ENCODE measurements around the gene ATF5. TPM values are rescaled to one million over a fixed set of nuclear protein-coding genes. Genes with fewer than 3 reads are reported as not detected.

ATF5 gene
- total RNA-seq, 1 experiment from 2014 or later = 12.4 TPM

DNA sequence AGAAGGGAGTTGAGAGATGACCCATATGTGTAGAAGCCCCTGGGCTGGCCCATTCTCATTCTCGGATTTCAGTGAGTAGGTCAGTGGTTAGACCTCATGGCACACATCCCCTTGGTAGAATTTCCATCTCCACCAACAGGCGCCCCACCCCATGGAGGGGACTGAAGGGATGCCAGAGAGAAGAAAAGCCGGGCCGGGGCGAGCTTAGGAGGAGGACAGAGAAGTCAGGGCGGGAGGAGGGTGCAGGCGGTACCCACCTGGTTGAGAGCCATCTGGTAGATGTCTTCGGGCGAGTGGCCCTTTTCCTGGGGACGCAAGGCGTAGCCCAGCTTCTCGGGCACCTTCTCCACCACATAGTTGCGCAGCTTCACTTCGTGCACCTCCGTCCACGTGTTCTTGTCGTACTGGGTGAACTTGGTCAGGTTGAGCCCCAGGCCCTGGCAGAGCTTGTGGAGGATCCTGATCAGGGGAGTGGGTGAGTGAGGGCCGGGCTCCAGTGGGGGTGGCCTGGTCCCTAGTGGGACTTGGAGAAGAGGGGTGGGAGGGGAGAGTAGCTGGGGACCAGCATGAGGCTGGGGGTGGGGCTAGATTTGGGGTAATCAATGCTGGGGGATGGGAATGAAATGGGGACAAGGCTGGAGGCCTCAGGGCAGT is 34.9 kb upstream of the ATF5 start:
- in situ Hi-C loops (cut with HindIII; ENCODE audit: low sequenced_read_pairs) = no loop called here
- DNase-seq (ENCODE audit: low spot score) = no peak

DNA sequence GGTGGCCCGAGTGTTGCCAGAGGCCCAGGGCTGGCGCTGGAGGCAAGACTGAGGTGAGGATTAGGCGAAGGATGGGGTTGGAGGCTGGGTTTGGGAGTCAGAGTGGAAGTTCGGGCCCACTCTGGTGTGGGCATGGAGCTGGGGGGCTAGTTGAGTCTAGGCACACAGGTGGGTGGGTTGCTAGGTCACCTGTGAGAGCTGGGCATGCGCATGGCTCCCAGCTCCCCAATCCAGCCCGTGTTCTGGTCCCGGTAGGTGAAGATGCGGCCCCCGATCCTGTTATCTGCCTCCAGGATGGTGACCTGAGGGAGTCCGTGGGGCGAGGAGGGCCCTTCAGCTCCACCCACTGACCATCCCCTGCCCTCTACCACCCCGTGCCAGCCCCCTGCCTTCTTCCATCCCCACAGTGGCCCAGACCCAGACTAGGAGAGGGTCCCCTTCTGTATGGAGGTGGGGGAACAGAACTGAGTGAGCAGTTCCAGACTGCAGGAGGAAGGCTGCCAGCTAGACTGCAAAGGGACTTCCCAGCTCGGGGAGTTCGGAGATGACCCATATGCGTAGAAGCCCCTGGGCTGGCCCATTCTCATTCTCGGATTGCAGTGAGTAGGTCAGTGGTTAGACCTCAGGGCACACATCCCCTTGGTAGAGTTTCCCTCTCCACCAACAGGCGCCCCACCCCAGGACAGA is 34.0 kb upstream of the ATF5 start:
- in situ Hi-C loops (cut with HindIII; ENCODE audit: low sequenced_read_pairs) = no loop called here
- no peak for DNase-seq (ENCODE audit: low spot score)

DNA sequence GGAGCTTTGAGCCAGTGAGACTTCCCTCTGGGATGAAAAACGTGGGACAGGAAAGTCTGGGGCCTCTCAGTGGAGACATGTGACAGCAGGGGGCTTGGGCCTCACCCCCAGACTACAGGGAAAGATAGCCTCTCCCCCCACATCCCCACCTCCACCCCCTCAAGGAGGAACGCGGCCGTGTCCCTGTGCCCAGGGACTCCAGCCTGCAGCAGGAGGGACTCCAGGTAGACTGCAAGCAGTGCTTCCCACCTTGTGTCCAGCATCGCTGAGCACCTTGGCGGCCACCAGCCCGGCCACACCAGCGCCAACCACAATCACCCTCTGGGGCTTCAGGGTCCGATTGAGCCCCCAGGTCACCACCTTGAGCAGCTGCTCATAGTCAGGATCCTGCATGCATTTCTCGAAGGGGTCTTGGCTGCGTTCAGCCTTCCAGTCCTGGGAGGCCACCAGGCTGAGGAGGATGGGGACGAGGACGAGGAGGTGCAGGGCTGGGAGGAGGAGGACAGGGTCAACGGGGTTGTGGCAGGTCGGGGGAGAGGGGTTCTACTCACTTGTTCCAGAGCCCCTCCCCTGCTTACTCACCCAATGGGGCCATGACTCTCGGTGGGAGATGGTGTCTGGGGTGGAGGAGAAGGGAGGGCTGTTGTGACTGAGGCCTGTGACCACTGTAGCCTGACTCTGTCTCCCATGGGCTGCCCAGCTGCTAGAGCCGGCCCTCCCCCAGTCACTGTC is 33.3 kb upstream of the ATF5 start:
- in situ Hi-C loops (cut with HindIII; ENCODE audit: low sequenced_read_pairs) = no loop called here
- DNase-seq (ENCODE audit: low spot score) = no peak

DNA sequence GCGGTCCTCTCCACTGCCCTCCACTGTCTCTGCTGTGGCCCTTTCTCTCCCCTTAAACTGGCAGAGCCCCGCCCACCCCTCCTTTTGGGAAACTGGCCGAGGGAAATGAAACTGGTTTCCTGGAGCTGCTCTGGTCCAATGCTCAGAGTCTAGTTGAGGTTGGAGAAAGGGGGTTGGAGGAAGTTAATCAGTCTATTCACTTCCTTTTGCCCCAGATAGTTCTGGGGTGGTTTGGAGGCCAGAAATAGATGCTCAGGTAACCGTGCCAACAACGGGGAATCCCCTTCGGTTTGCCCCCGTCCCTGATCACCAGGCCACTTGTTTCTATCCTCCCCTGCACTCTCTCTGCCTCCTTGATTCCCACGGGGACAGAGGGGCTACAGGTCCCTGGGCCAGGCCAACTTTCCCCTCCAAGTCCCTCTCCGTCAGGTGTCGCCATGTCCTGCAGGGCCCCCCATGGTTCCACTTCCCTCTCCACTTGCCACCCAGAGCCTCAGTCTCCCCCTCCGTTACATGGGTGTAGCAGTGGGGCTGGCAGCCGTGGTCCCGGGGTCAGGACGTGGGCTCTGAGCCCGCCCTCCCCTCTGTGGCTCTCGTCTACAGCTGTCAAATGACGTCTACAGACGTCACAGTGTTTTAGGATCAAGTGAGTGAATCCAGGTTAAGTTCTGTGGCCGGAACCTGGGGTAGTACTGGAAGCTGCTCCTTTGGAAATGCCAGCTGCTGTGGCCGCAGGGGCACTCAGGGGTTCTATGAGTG is 32.0 kb upstream of the ATF5 start, which contains the start of gene IL4I1:
IL4I1 (minus strand) TSS at position 25 of the 759 bp plus-strand sequence. CDS start 727 bp downstream, outside the sequence.
- in situ Hi-C loops (cut with HindIII; ENCODE audit: low sequenced_read_pairs) = no loop called here
- DNase-seq (ENCODE audit: low spot score) = no peak

DNA sequence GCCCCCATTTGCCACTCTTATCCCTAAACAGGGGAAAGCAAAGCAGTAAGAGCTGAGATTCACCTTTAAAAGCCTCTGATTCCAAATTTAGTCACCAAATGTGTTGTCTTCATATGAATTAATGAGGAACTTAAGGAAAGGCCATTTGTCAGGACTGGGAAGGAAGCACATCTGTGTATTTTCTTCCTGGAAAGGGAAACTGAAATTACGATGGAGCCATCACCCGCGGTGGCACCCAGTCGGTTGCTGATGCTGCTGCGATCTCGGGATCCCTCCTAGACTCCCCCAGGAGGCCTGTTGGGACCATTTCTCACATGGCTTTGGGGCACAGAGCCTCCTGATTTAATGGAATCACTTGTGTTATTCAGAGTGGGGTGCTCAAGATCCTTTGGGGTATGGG is 24.9 kb upstream of the ATF5 start:
- in situ Hi-C loops (cut with HindIII; ENCODE audit: low sequenced_read_pairs) = no loop called here
- DNase-seq (ENCODE audit: low spot score) = no peak

DNA sequence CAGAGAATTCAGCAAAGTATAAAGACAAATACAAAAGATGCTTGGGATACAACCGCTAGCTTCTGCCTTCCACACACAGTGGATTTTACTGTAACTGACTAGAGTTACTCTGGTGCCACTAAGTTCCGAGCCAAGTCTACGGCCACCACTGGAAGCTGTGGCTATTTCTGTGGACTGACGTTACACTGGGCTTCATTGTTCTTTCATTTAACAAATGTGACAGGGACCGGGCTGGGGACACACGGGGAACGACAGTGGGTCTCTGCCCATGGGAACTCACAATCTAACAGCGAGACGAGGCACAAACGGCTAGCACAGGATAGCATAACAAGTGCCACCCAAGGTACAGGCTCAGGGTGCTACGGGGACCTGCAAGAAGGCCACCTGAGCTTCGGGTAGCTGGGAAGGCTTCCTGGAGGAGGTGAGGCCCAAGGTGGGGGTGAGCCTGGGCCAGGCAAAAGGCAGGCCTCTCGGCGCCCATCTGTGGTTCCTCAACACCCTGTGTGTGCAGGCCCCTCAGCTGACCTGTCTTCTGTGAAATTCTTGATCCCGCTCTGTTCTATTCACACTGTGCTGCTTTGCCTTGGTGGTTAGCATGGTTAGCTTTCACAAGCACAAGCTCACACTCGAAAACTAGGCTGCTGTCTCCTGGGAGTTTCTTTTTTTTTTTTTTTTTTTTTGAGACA is 22.0 kb upstream of the ATF5 start:
- in situ Hi-C loops (cut with HindIII; ENCODE audit: low sequenced_read_pairs) = no loop called here

DNA sequence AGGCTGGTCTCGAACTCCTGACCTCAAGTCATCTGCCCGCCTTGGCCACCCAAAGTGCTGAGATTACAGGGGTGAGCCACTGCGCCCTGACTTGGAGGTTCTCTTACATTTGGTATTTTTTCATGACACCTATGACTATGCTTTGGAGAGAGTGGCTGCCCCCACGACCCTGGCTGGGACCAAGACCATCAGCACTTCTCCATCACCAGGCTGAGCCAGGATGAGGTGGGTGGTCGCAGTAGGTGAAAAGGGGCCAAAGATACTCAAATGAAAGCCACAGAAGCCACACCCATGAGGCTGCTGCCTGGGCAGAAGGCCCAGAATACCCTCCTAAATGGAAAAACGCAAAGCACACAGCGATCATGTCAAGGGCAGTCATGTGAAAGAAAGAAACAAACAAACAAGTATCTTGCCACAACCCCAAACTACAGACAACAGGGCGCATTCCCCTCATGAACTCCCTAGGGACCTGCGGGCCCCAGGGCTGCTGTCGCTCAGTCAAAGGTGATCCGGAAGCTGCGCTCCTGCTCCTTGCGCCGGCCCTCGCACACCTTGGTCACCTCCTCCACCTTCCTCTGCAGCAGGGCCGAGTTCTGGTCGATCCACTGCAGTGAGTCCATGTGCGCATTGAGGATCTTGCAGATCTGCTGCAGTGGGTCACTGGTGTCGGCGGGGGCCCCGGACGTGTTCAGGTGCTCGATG is 21.1 kb upstream of the ATF5 start:
- in situ Hi-C loops (cut with HindIII; ENCODE audit: low sequenced_read_pairs) = no loop called here

More for the DNA sequence above, 22.0 kb upstream of the ATF5 start:
- no peak for DNase-seq (ENCODE audit: low spot score)

DNA sequence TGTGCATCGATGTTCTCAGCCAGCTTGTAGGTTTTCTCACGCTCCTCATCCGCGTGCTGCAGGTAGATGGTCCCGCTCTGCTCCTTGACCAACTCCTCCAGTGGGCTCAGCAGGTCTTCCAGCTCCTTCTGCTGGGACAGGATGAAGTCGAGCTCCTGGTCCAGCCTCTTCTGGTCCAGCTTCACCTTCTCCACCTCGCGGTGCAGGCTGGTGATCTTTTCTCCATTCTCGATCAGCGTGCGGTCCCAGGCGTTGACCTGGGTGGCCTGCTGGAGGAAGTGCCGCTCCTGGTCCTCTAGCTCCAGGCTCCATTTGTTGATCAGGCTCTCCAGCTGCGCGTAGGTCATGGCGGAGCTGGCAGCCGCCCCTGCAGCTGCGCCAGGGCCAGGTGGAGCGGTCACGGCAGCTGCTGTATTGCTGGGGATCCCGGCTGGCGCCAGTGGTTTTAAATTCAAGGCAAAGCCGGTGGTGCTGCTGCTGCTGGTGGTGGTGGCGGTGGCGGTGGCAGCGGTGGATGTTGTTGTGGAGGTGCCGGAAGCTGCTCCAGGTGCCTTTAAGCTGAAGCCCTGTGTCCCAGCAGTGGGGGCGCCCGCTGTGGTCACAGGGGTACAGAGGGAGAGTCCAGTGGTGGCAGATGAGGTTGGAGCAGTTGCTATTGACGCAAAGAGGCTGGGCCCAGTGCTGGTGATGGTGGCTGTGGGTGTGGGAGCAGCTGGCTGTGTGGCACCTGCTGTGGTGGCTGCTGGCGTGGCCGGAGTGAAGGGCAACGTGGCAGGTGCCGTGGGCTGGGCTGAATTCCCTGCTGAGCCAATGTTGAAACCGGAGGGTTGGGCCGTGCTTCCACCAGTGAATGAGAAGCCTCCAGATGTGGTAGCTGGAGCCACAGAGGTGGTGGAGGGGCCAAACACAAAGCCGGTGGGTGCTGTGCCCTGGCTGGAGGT is 20.3 kb upstream of the ATF5 start:
- DNase-seq (ENCODE audit: low spot score) = no peak
- in situ Hi-C loops (cut with HindIII; ENCODE audit: low sequenced_read_pairs) = no loop called here

More for the DNA sequence above, 21.1 kb upstream of the ATF5 start:
- no peak for DNase-seq (ENCODE audit: low spot score)

DNA sequence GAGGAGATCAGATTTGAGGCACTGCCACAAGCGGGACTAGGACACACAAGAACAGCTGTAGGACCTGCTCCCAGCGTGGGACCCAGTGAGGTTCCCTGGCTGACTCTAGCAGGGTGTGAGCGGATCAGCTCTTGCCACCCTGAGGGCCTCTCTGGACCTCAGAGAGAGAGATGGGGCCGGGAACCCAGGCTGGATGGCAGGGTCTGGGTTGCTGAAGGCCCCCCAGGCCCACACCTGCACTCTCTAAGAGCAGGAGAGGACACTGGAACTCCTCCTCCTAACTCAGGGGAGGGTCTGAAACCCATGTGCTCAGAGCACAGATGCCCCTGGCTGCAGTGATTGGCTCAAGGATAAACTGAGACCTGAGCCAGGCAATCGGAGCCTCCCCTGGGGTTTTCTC is 18.8 kb upstream of the ATF5 start:
- no peak for DNase-seq (ENCODE audit: low spot score)
- in situ Hi-C loops (cut with HindIII; ENCODE audit: low sequenced_read_pairs) = no loop called here

DNA sequence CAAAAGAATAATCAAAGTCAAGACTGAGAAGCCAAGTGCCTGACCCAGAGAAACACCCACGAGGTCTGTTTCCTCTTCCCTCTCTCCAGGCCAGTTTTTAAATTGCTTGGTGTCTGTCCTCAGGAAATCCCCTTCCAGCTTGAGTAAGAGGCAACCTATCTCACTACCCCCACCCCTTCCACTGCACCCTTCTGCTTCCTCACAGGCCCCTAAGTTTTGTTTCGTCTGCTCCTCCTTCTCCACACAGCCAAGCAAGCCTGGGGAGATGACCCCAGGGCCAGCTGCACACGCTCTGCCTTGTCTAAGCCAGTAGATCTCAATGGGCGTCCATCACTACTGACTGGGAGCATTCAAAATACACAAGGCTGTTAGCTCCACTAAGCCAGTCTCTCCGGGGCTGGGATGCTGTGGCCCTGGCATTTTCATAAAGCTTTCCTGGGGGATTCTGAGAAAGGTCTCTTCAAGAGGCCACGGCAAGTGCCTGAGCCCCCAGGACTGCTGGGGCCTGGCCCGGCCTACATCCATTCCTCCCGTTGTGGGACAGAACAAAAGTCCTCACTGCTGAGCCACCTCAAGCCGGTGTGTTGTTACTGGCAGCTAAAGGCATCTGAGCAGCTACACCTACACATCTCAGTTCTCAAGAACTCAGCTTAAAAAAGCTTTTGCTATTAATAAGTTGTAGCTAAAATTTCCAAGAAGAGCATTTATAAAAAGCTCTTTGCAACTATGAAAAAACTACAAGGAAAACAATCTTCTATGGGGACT is 17.4 kb upstream of the ATF5 start:
- DNase-seq (ENCODE audit: low spot score) = no peak
- in situ Hi-C loops (cut with HindIII; ENCODE audit: low sequenced_read_pairs) = no loop called here

DNA sequence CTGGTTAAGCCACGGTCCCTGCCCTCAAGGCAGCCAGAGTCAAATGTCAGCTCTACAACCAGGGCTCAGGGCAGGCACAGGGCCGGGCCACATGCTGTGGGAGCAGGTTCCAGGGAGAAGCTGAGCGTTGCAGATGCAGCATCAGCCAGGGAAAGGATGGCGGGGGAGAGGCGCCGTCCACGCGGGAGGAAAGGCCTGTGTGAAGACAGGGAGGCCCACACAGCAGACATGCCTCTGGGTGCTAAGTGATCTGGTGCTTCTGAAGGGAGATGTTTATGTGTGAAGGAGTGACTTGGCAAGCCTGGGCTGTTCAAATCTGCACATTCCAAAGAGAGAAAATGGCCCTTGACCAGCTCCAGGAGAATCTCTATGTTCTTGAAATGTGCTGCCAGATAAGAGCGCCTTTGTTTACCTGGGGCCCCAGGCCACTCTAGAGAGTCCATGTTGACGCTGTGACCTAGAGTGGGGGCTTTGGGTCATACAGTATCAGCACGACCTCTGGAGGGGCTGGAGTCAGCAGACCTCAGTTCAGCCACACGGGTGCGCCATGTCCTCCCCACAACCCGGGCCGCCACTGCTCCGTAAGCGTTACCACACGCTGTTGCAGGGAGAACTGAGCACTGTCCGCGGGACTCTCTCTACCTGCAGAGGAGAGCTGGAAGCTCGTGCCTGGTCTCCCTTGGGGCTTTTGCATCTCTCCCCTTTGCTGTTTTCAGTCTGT is 15.9 kb upstream of the ATF5 start:
- in situ Hi-C loops (cut with HindIII; ENCODE audit: low sequenced_read_pairs) = no loop called here

DNA sequence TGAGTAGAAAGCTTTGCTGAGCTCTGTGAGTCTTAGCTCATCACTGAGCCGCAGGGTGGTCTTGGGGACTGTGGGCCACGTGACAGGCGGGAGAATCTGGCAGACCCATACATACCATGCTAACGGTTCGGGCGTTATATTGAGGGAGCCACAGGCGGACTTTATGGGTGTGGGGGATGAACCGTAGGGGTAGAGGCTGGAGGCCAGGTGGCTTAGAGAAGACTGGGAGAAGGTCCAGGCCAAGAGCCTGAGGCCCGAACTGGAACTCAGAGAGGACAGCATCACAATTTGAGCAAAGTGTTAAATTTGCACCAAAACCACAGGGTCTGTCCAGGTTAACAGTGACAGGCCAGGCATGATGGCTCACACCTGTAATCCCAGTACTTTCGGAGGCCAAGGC is 15.3 kb upstream of the ATF5 start:
- no peak for DNase-seq (ENCODE audit: low spot score)
- in situ Hi-C loops (cut with HindIII; ENCODE audit: low sequenced_read_pairs) = no loop called here

More for the DNA sequence above, 15.9 kb upstream of the ATF5 start:
- DNase-seq (ENCODE audit: low spot score) = no peak

DNA sequence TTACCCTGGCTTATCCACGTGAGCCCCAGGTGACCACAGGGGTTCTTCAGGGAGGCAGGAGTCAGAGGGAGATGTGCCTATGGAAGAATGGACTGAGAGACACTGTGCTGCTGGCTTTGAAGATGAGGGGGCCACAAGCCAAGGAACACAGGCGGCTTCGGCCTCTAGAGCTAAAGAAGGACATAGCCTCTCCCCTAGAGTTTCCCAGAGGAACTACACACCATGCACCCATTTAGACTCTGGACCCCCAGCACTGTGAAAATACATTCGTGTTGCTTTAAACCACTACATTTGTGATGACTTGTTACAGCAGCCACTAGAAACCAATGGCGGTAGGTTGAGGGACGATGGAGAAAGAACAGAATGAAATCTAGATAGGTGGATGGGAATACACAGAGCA is 13.7 kb upstream of the ATF5 start:
- no peak for DNase-seq (ENCODE audit: low spot score)
- in situ Hi-C loops (cut with HindIII; ENCODE audit: low sequenced_read_pairs) = no loop called here

DNA sequence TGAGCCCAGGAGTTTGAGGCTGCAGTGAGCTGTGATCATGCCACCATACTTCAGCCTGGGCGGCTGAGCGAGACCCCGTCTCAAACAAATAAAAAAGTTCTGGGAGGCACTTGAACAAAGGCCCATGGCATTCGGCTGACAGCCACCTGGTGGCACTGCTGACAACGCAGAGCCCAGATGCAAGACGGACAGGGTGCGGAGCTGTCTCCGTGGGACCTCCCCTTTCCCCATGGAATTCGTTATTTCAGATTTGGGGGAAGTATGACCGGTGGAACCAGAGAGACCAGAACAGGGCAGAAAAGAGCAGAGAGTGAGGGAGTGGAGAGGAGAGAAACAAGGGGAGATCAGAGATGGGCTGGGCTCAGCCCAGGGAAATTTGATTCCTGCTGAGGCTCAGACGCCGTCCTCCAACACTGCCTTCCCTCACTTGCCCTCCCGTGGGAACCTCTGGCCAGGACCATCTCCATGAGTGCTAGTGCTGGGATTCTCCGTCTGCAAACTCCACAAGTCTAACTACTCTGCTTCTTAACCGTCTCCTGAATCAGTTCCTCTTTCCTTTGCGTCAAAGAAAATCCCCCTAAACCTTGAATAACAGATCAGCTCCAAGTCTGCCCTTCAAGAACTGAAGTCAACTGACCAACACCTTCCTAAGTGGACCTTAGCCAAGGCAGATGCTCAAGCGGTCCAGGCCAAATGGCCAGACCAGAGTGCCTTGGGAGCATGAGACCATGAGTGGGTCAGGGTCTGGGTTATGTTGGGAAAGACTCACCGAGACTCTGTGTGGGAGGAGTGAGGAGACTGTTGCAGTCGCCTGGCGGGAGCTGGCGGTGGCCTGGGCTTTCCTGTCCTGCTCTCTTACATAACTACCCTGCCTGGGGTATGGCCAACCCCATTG is 11.9 kb upstream of the ATF5 start:
- DNase-seq (ENCODE audit: low spot score) = no peak

DNA sequence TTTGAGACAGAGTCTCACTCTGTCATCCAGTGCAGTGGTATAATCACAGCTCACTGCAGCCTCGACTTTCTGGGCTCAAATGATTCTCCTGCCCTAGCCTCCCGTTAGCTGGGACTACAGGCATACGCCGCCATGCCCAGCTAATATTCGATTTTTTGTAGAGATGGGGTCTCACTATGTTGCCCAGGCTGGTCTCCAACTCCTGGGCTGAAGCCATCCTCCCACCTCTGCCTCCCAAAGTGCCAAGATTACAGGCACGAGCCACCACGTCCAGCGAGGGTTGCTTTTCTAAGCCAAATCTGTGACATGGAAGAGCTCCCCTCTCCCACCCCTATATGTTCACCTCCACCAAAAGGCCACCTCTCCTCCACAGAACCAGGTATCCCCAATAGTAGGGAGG is 10.9 kb upstream of the ATF5 start:
- no peak for DNase-seq (ENCODE audit: low spot score)
- in situ Hi-C loops (cut with HindIII; ENCODE audit: low sequenced_read_pairs) = no loop called here

More for the DNA sequence above, 11.9 kb upstream of the ATF5 start:
- in situ Hi-C loops (cut with HindIII; ENCODE audit: low sequenced_read_pairs) = no loop called here
